ENCODE data around the gene MAN2B2. TPM values are rescaled to one million over a fixed set of nuclear protein-coding genes. Genes with fewer than 3 reads are reported as not detected.

Gene MAN2B2
- total RNA-seq, 1 donor from 2014 or later: 24.0 TPM

- TF ChIP-seq CTCF (IDR thresholded peaks at IDR 0.05; ENCODE audit: insufficient read depth, low read length, poor library complexity, severe bottlenecking): no peak
- no peak for DNase-seq (ENCODE audit: low read depth)
- Histone ChIP-seq H3K36me3 (ENCODE audit: control insufficient read depth, insufficient read depth, low read length) (no peaks in the 10 kb centered on the region), H3K4me3 (ENCODE audit: low read depth, low read length) (no peak overlapping the region), H3K27me3 (ENCODE audit: control insufficient read depth, insufficient read depth, low read length) (no peaks in the 10 kb centered on the region)
Measured at GRCh38 chr4:6598127-6598526, 23.1 kb downstream of the MAN2B2 start.

- no peak for DNase-seq (ENCODE audit: low read depth)
- Histone ChIP-seq H3K27me3 (ENCODE audit: control insufficient read depth, insufficient read depth, low read length) (no peaks in the 10 kb centered on the region), H3K36me3 (ENCODE audit: control insufficient read depth, insufficient read depth, low read length) (no peaks in the 10 kb centered on the region), H3K4me3 (ENCODE audit: low read depth, low read length) (no peak overlapping the region)
- TF ChIP-seq CTCF (IDR thresholded peaks at IDR 0.05; ENCODE audit: insufficient read depth, low read length, poor library complexity, severe bottlenecking): no peak
Measured at GRCh38 chr4:6598641-6599040, 23.7 kb downstream of the MAN2B2 start.

- Histone ChIP-seq H3K27me3 (ENCODE audit: control insufficient read depth, insufficient read depth, low read length) (no peaks in the 10 kb centered on the region), H3K36me3 (ENCODE audit: control insufficient read depth, insufficient read depth, low read length) (no peaks in the 10 kb centered on the region), H3K4me3 (ENCODE audit: low read depth, low read length) (no peak overlapping the region)
- TF ChIP-seq CTCF (IDR thresholded peaks at IDR 0.05; ENCODE audit: insufficient read depth, low read length, poor library complexity, severe bottlenecking): no peak
- no peak for DNase-seq (ENCODE audit: low read depth)
Measured at GRCh38 chr4:6601661-6602250, 26.8 kb downstream of the MAN2B2 start.

- Histone ChIP-seq H3K27me3 (ENCODE audit: control insufficient read depth, insufficient read depth, low read length) (no peaks in the 10 kb centered on the region), H3K36me3 (ENCODE audit: control insufficient read depth, insufficient read depth, low read length) (no peaks in the 10 kb centered on the region), H3K4me3 (ENCODE audit: low read depth, low read length) (no peak overlapping the region)
- no peak for TF ChIP-seq CTCF (IDR thresholded peaks at IDR 0.05; ENCODE audit: insufficient read depth, low read length, poor library complexity, severe bottlenecking)
- DNase-seq (ENCODE audit: low read depth): no peak
Measured at GRCh38 chr4:6602289-6602688, 27.3 kb downstream of the MAN2B2 start.

- Histone ChIP-seq H3K4me3 (ENCODE audit: low read depth, low read length) (no peak overlapping the region), H3K36me3 (ENCODE audit: control insufficient read depth, insufficient read depth, low read length) (no peaks in the 10 kb centered on the region), H3K27me3 (ENCODE audit: control insufficient read depth, insufficient read depth, low read length) (no peaks in the 10 kb centered on the region)
- no peak for DNase-seq (ENCODE audit: low read depth)
- TF ChIP-seq CTCF (IDR thresholded peaks at IDR 0.05; ENCODE audit: insufficient read depth, low read length, poor library complexity, severe bottlenecking): no peak
Measured at GRCh38 chr4:6603128-6603527, 28.1 kb downstream of the MAN2B2 start.

- DNase-seq (ENCODE audit: low read depth): no peak
- H3K27me3 ChIP-seq (ENCODE audit: control insufficient read depth, insufficient read depth, low read length): no peaks in the 10 kb centered on the region
- no peak overlapping the region for H3K4me3 ChIP-seq (ENCODE audit: low read depth, low read length)
- H3K36me3 ChIP-seq (ENCODE audit: control insufficient read depth, insufficient read depth, low read length): no peaks in the 10 kb centered on the region
- no peak for TF ChIP-seq CTCF (IDR thresholded peaks at IDR 0.05; ENCODE audit: insufficient read depth, low read length, poor library complexity, severe bottlenecking)
Measured at GRCh38 chr4:6605114-6605513, 30.1 kb downstream of the MAN2B2 start.

Measured in kidney epithelial cell (primary cell).